Stimulated activated effector memory CD8-positive, alpha-beta T cell treated with anti-CD3 and anti-CD28 coated beads, Interleukin-12 subunit alpha, Interleukin-12 subunit beta, amount 100 ng/mL, for 72 hours (primary cell): ENCODE measurements around the gene USP12.
"Not testable (repeated sequence)": the region's sequence is repeated elsewhere in the genome, so short reads cannot be mapped to it uniquely, and the experiment has no call there.

ENCODE experiments used
- ATAC-seq: fragments of 150-1000 bp; cut with Tn5 transposase; 2 replicates; pipeline ENCODE4 v1.10.0; 2021
- DNase-seq, 2 donors: peaks; one replicate each; pipeline ENCODE4 v3.0.0; 2021 to 2022; ENCODE audit warnings: low spot score in 2 of 2
- H3K27ac Mint-ChIP-seq: one replicate; pipeline ENCODE4 v1.8.0; 2022; ENCODE audit warnings: mild to moderate bottlenecking, mixed read lengths
- H3K36me3 Mint-ChIP-seq: one replicate; pipeline ENCODE4 v1.8.0; 2022; ENCODE audit warnings: mild to moderate bottlenecking, mixed read lengths
- H3K4me1 Mint-ChIP-seq: one replicate; pipeline ENCODE4 v1.8.0; 2022; ENCODE audit warnings: mixed read lengths
- H3K4me3 Mint-ChIP-seq: one replicate; pipeline ENCODE4 v1.8.0; 2022; ENCODE audit warnings: mild to moderate bottlenecking, mixed read lengths
- H3K9me3 Mint-ChIP-seq: one replicate; pipeline ENCODE4 v1.8.0; 2022; ENCODE audit warnings: mixed read lengths

Gene USP12

GRCh38 chr13:27101289-27101688 lies 70.3 kb downstream of the USP12 start:
- Mint-ChIP-seq H3K4me3 (no peak overlapping the region), H3K36me3 (peaks cover 99% of the 10 kb centered on the region), H3K9me3 (no peaks in the 10 kb centered on the region), H3K4me1 (peaks cover 27% of the 10 kb centered on the region), H3K27ac (no peak overlapping the region)
- DNase-seq (no peak), ATAC-seq (no peak)

GRCh38 chr13:27097691-27098090 lies 73.9 kb downstream of the USP12 start:
- no peak overlapping the region for H3K4me3 Mint-ChIP-seq
- peaks cover 99% of the 10 kb centered on the region for H3K36me3 Mint-ChIP-seq

DNA sequence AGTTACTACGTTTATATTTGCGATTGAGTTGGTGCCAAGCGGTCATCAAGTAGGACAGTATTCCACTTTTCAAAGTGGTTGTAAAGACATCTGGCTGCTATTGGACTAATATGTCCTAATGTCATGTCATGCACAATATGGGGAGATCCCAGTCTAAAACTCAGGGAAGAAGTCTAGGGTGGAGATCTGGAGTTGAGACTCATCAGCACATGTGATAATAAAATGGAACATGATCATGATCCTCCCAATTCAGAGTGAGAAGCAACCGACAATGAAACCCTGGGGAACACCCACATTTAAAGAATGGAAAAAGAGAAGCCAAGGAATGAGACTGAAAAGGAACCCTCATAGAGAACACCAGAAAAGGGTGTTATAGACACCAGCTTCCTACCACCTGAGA lies 80.2 kb downstream of the USP12 start:
- no peak overlapping the region for H3K4me3 Mint-ChIP-seq
- no peaks in the 10 kb centered on the region for H3K9me3 Mint-ChIP-seq
- H3K27ac Mint-ChIP-seq = peak overlapping the region; percentile 3
- peaks cover 19% of the 10 kb centered on the region for H3K4me1 Mint-ChIP-seq
- peaks cover 100% of the 10 kb centered on the region for H3K36me3 Mint-ChIP-seq
- DNase-seq (no peak), ATAC-seq (no peak)

More at GRCh38 chr13:27097691-27098090, 73.9 kb downstream of the USP12 start:
- no peaks in the 10 kb centered on the region for H3K9me3 Mint-ChIP-seq
- H3K4me1 Mint-ChIP-seq = peaks cover 26% of the 10 kb centered on the region
- ATAC-seq (peak; percentile 51), DNase-seq (no peak)
- H3K27ac Mint-ChIP-seq = no peak overlapping the region

DNA sequence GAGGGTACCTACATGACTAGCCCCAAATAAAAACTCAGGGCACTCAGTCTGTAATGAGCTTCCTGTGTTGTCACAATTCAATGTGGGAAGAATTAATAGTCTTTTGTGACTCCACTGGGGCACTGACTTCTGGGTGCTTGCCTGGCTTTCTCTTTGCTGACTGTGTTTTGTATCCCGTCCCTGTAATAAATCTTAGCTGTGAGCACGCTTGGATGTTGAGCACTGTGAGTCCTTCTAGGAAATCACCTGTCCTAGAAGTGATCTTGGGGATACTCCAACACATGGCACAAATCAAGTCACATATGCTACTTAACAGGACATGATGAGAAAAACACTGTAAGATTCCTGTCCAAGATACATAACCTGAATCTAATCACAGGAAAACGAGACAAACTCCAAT lies 83.0 kb downstream of the USP12 start:
- Mint-ChIP-seq H3K9me3 (no peaks in the 10 kb centered on the region), H3K4me3 (no peak overlapping the region), H3K27ac (peak overlapping the region; percentile 33), H3K4me1 (peaks cover 20% of the 10 kb centered on the region), H3K36me3 (peaks cover 98% of the 10 kb centered on the region)
- DNase-seq (no peak), ATAC-seq (no peak)

GRCh38 chr13:27086599-27087265 lies 84.9 kb downstream of the USP12 start:
- DNase-seq = no peak
- Mint-ChIP-seq H3K27ac (peak overlapping the region; percentile 51), H3K36me3 (peaks cover 96% of the 10 kb centered on the region), H3K4me1 (peaks cover 25% of the 10 kb centered on the region), H3K4me3 (no peak overlapping the region), H3K9me3 (no peaks in the 10 kb centered on the region)
- ATAC-seq = peak; percentile 62

- ATAC-seq (no peak), DNase-seq (no peak)
- Mint-ChIP-seq H3K4me1 (peaks cover 31% of the 10 kb centered on the region), H3K4me3 (no peak overlapping the region), H3K9me3 (no peaks in the 10 kb centered on the region), H3K36me3 (peaks cover 93% of the 10 kb centered on the region), H3K27ac (no peak overlapping the region)
These were observed 88.4 kb downstream of the USP12 start for GRCh38 chr13:27083183-27083582.

DNA sequence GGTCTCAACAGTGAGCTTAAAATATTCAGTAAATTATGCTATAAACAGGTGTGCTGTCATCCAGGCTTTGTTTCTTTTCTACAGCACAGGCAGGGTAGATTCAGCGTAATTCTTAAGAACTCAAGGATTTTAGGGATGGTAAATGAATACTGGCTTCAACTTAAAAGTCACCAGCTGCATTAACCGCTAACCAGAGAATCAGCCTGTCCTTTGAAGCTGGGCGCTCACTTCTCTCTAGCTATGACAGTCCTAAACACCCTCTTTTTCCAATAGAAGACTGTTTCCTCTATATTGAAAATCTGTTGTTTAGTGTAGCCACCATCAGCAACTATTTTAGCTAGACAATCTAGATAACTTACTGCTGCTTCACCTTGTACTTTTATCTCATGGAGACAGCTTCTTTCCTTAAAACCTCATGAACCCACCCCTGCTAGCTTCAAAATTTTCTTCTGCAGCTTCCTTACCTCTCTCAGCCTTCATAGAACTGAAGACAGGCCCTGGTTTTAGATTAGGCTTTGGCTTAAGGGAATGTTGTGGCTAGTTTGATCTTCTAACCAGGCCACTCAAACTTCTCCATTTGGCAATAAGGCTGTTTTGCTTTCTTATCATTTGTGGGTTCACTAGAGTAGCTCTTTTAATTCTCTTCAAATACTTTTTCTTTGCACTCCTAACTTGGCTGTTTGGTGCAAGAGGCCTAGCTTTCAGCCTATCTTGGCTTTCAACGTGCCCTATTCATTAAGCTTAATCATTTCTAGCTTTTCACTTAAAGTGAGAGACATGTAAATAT lies 89.5 kb downstream of the USP12 start:
- ATAC-seq (no peak), DNase-seq (no peak)
- Mint-ChIP-seq H3K9me3 (no peaks in the 10 kb centered on the region), H3K4me3 (no peak overlapping the region), H3K4me1 (peaks cover 24% of the 10 kb centered on the region), H3K36me3 (peaks cover 89% of the 10 kb centered on the region), H3K27ac (no peak overlapping the region)

- Mint-ChIP-seq H3K9me3 (no peaks in the 10 kb centered on the region), H3K4me3 (no peak overlapping the region), H3K36me3 (peaks cover 89% of the 10 kb centered on the region), H3K4me1 (peaks cover 18% of the 10 kb centered on the region), H3K27ac (peak overlapping the region; percentile 51)
- DNase-seq = no peak
- no peak for ATAC-seq
These were observed 91.3 kb downstream of the USP12 start for GRCh38 chr13:27080018-27080948.

DNA sequence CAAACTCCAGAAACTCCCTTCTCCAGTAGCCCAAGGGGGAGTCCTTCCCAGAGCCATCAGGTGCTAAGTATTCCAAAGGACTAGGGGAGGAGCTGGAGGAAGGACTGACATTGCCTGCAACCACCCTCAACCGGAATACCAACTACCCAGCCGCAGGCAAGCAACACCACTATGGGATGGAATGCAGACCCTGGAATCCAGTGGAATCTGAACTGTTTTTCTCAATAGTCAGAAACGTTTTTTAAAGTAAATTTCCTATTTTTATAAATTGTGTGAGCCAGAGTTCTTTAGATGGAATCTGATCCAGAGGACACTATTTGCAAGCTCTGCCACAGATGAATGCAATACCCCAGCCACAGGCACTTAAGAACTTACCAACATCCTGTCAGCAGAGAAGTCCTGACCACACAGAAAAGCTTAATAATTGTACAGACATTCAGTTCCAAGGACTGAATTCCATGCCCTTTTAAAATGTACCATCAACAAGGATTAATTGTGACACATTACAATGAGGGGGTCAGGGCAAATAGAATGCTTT lies 92.1 kb downstream of the USP12 start:
- Mint-ChIP-seq H3K4me1 (peaks cover 18% of the 10 kb centered on the region), H3K9me3 (no peaks in the 10 kb centered on the region), H3K27ac (peak overlapping the region; percentile 51), H3K4me3 (no peak overlapping the region), H3K36me3 (peaks cover 89% of the 10 kb centered on the region)
- DNase-seq = no peak
- no peak for ATAC-seq

DNA sequence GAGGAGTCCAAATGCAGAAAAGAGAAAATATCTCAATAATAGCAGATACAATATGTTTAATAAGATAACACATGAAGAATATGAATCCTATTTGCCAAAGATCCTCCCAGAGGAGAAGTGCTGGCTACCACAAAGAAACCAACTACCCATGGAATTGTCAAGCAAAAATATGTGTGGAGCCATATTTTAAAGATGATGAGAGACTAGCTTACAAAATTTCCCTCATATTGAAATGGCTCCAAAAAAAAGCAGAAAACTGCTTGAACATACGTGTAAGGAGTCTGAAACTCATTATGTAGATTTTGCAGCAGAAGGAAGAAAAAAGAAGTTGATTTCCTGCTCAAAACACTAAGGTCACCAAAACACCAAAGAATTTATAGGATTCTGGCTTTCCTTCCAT lies 94.2 kb downstream of the USP12 start:
- Mint-ChIP-seq H3K27ac (no peak overlapping the region), H3K4me1 (peaks cover 19% of the 10 kb centered on the region), H3K4me3 (no peak overlapping the region), H3K9me3 (no peaks in the 10 kb centered on the region), H3K36me3 (peaks cover 92% of the 10 kb centered on the region)
- no peak for ATAC-seq
- no peak for DNase-seq

DNA sequence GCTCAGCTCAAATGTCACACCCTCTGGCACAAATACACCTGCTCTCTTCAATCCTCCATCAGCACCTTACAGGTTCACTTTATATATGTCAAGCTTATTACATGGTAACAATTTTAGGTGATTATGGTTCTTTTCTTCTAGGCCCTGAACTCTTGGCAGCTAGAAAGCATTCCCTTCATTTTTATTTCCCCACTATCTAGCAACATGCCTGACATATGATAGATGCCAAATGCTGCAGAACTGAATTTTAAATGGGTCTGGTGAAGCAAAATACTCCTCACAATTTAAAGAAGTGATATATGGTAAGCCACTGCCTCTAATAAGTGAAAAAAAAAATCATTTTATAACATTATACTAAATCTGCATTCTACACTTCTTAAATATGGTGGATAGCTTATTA lies 95.2 kb downstream of the USP12 start:
- Mint-ChIP-seq H3K36me3 (peaks cover 92% of the 10 kb centered on the region), H3K4me3 (no peak overlapping the region), H3K9me3 (no peaks in the 10 kb centered on the region), H3K4me1 (peaks cover 19% of the 10 kb centered on the region), H3K27ac (no peak overlapping the region)
- DNase-seq (no peak), ATAC-seq (no peak)

DNA sequence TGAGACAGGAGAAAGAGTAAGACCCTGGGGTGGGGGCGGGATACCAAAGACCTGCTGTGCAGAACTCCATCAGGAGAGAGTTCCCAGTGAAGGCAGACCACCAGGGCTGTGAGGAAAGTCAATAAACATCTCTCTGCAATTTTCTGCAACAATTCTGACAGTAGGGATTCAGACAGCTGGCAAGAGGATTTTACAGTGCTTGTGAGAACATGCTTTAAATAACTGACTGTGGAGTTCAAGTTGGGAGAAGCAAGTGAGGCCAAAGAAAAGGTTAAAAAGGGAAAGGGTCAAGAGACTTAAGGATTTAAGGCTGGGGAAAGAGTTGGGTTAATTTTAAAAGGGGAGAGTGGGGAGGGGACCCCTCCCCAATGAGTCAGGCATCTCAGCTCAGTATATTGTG lies 98.4 kb downstream of the USP12 start:
- H3K36me3 Mint-ChIP-seq = peaks cover 95% of the 10 kb centered on the region
- DNase-seq (no peak), ATAC-seq (no peak)
- H3K27ac Mint-ChIP-seq = peak overlapping the region; percentile 7
- no peak overlapping the region for H3K4me3 Mint-ChIP-seq
- H3K4me1 Mint-ChIP-seq = peaks cover 12% of the 10 kb centered on the region
- no peaks in the 10 kb centered on the region for H3K9me3 Mint-ChIP-seq

GRCh38 chr13:27066123-27066522 lies 105.5 kb downstream of the USP12 start:
- H3K4me3 Mint-ChIP-seq, ATAC-seq, H3K4me1 Mint-ChIP-seq, H3K27ac Mint-ChIP-seq, DNase-seq, H3K9me3 Mint-ChIP-seq: not testable (repeated sequence)
- H3K36me3 Mint-ChIP-seq = peaks cover 64% of the 10 kb centered on the region

DNA sequence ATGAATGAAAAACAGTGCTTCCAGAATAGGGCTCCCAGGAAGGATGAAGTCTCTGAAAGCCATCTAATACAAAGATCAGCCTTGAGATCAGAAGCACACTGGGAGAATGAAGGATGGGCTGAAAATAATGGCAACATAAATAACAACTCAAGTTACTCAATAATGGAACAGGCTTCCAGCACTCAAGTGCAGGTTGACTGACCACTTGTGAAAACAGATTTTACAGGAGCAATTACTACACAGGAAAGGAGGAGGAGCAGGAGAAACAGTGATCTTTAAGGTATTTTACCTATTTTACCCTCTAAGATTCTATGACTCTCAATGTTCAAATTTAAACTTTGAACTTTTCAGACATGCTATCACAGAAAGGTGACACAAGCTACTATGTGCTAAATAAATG lies 106.0 kb downstream of the USP12 start:
- ATAC-seq (no peak), DNase-seq (no peak)
- no peak overlapping the region for H3K4me3 Mint-ChIP-seq
- H3K4me1 Mint-ChIP-seq = peaks cover 9% of the 10 kb centered on the region
- peak overlapping the region; percentile 39 for H3K27ac Mint-ChIP-seq
- no peaks in the 10 kb centered on the region for H3K9me3 Mint-ChIP-seq
- peaks cover 59% of the 10 kb centered on the region for H3K36me3 Mint-ChIP-seq
